ENCODE data around the gene SLC38A6. TPM values are rescaled to one million over a fixed set of nuclear protein-coding genes. Genes with fewer than 3 reads are reported as not detected.

Gene SLC38A6
- total RNA-seq, 1 donor from 2014 or later: 14.4 TPM

- H3K9me3 Mint-ChIP-seq (ENCODE audit: low read depth): no peaks in the 10 kb centered on the region
- no peak overlapping the region for H3K4me3 Mint-ChIP-seq (ENCODE audit: low read depth)
- H3K27ac Mint-ChIP-seq: no peak overlapping the region
- TF ChIP-seq, protein P1, sequence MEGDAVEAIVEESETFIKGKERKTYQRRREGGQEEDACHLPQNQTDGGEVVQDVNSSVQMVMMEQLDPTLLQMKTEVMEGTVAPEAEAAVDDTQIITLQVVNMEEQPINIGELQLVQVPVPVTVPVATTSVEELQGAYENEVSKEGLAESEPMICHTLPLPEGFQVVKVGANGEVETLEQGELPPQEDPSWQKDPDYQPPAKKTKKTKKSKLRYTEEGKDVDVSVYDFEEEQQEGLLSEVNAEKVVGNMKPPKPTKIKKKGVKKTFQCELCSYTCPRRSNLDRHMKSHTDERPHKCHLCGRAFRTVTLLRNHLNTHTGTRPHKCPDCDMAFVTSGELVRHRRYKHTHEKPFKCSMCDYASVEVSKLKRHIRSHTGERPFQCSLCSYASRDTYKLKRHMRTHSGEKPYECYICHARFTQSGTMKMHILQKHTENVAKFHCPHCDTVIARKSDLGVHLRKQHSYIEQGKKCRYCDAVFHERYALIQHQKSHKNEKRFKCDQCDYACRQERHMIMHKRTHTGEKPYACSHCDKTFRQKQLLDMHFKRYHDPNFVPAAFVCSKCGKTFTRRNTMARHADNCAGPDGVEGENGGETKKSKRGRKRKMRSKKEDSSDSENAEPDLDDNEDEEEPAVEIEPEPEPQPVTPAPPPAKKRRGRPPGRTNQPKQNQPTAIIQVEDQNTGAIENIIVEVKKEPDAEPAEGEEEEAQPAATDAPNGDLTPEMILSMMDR (IDR thresholded peaks at IDR 0.05; ENCODE audit: unreplicated experiment): no peak
- H3K4me1 Mint-ChIP-seq (ENCODE audit: low read depth): peaks cover 9% of the 10 kb centered on the region
- DNase-seq (ENCODE audit: low spot score, unreplicated experiment): no peak
- peaks cover 3% of the 10 kb centered on the region for H3K36me3 Mint-ChIP-seq (ENCODE audit: insufficient read depth)
- H3K27me3 Mint-ChIP-seq: no peaks in the 10 kb centered on the region
These were observed 35.1 kb upstream of the SLC38A6 start for GRCh38 chr14:60945984-60946383.

GRCh38 chr14:60946773-60947172 is 34.3 kb upstream of the SLC38A6 start:
- H3K9me3 Mint-ChIP-seq (ENCODE audit: low read depth): no peaks in the 10 kb centered on the region
- no peak for DNase-seq (ENCODE audit: low spot score, unreplicated experiment)
- no peak overlapping the region for H3K4me3 Mint-ChIP-seq (ENCODE audit: low read depth)
- TF ChIP-seq, protein P1 (IDR thresholded peaks at IDR 0.05; ENCODE audit: unreplicated experiment): no peak
- peaks cover 9% of the 10 kb centered on the region for H3K4me1 Mint-ChIP-seq (ENCODE audit: low read depth)
- H3K36me3 Mint-ChIP-seq (ENCODE audit: insufficient read depth): no peaks in the 10 kb centered on the region
- H3K27me3 Mint-ChIP-seq: no peaks in the 10 kb centered on the region
- H3K27ac Mint-ChIP-seq: no peak overlapping the region

DNA sequence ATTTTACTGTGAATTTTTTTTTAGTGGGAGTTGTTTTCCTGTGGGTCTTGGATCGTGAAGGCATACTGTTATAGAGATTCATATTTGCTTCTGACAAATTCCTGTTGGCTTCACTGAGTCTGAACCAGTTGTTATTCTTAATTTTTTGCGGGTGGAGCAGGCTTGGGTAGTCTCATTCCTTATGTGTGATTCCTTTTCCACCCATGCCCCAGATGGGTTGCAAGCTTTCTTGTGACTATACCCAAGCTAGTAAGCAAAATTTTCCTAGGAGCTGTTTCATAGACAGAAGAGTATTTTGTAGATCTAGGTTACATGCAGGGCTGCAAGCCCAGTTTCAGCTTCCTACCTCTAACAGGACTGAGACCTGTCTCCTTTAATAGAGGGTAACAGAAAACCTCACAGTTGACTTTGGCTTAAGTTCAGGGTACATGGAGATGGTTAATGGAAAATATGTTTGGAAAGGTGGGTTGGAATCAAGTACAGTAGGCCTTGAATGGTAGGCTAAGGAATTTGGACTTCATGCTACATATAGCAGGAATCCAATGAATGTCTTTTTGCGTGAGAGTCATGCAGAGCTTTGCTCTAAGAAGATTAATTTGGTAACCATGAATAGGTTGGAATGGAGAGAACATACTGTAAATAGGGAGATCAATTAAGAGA is 29.1 kb upstream of the SLC38A6 start:
- Mint-ChIP-seq H3K4me3 (ENCODE audit: low read depth) (no peak overlapping the region), H3K27me3 (no peaks in the 10 kb centered on the region), H3K9me3 (ENCODE audit: low read depth) (peaks cover 14% of the 10 kb centered on the region), H3K36me3 (ENCODE audit: insufficient read depth) (peaks cover 20% of the 10 kb centered on the region), H3K4me1 (ENCODE audit: low read depth) (no peaks in the 10 kb centered on the region), H3K27ac (no peak overlapping the region)
- TF ChIP-seq, protein P1 (IDR thresholded peaks at IDR 0.05; ENCODE audit: unreplicated experiment): no peak
- no peak for DNase-seq (ENCODE audit: low spot score, unreplicated experiment)

DNA sequence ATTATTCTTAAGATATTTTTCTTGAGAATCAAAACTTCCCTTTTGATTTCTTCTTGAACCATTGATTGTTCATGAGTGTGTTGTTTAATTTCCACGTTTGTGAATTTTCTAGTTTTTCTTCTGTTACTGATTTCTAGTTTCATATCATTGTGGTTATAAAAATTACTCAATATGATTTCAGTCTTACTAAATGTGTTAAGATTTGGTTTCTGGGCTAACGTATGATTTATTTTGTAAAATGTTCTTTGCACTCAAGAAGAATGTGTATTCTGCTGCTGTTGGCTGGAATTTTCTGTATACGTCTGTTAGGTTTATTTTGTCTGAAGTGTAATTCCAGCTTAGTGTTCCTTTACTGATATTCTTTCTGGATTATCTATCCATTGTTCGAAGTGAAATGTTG is 24.8 kb upstream of the SLC38A6 start:
- DNase-seq (ENCODE audit: low spot score, unreplicated experiment): no peak
- peaks cover 28% of the 10 kb centered on the region for H3K9me3 Mint-ChIP-seq (ENCODE audit: low read depth)
- H3K27me3 Mint-ChIP-seq: no peaks in the 10 kb centered on the region
- TF ChIP-seq, protein P1 (IDR thresholded peaks at IDR 0.05; ENCODE audit: unreplicated experiment): no peak
- H3K4me1 Mint-ChIP-seq (ENCODE audit: low read depth): no peaks in the 10 kb centered on the region
- no peak overlapping the region for H3K27ac Mint-ChIP-seq
- H3K36me3 Mint-ChIP-seq (ENCODE audit: insufficient read depth): peaks cover 40% of the 10 kb centered on the region
- H3K4me3 Mint-ChIP-seq (ENCODE audit: low read depth): no peak overlapping the region

DNA sequence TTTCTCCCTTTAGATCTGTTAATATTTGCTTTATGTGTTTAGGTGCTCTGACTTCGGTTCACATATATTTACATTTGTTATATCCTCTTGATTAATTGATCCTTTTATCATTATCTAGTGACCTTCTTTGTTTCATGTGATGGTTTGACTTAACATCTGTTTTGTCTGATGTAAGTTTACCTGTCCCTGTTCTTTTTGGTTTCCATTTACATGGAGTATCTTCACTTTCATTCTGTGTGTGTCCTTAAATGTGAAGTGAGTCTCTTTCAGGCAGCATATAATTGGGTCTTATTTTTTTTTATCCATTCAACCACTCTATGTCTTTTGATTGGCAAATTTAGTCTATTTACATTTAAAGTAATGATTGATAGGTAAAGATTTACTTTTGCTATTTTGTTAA is 24.4 kb upstream of the SLC38A6 start:
- Mint-ChIP-seq H3K9me3 (ENCODE audit: low read depth) (peaks cover 28% of the 10 kb centered on the region), H3K36me3 (ENCODE audit: insufficient read depth) (peaks cover 40% of the 10 kb centered on the region), H3K4me1 (ENCODE audit: low read depth) (no peaks in the 10 kb centered on the region), H3K27ac (no peak overlapping the region), H3K4me3 (ENCODE audit: low read depth) (no peak overlapping the region), H3K27me3 (no peaks in the 10 kb centered on the region)
- no peak for DNase-seq (ENCODE audit: low spot score, unreplicated experiment)
- TF ChIP-seq, protein P1 (IDR thresholded peaks at IDR 0.05; ENCODE audit: unreplicated experiment): no peak
